Measurements from ENCODE around the gene PRSS36.

DNA sequence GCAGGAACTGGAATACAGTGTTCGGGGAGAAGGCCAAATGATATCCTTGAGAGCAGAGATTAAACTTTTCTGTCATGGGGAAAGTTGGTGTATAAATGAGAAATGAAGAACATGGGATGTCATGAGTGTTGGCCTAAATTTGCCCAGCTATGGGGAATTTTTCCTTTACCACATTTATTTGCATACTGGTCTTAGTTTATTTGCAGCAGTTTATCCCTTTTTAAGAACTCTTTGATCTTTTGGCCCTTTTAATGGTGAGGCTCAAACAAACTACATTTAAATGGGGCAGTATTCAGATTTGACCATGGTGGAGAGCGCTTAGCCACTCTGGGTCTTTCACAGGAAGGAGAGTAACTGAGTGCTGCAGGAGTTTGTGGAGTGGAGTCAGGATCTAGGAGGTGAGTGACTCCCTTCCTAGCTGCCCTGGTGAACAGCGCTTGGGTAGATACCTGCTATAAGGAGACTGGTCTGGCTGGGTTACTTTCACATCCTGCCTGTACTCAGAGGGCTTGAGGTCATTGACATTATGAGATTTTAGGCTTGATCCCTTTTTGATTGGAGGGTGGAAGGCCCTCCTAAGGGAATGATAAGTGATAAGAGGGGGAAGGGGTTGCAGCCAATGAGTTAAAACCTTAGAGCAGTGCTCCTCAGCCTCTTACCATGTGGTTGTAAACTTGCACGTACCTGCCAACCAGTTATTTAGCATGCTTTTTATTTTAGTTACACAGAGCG is 42.0 kb upstream of the PRSS36 start:
- no peak for TF ChIP-seq CTCF (IDR thresholded peaks at IDR 0.05)
- TF ChIP-seq FOXP1 (CRISPR knock-in tag; IDR thresholded peaks at IDR 0.05; ENCODE audit: borderline replicate concordance) = no peak
- TF ChIP-seq, protein P1, sequence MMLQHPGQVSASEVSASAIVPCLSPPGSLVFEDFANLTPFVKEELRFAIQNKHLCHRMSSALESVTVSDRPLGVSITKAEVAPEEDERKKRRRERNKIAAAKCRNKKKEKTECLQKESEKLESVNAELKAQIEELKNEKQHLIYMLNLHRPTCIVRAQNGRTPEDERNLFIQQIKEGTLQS (CRISPR knock-in tag; conservative IDR thresholded peaks at IDR 0.05) = no peak
- no peak for TF ChIP-seq NFYB (CRISPR knock-in tag; conservative IDR thresholded peaks at IDR 0.05; ENCODE audit: low read depth)
- no peak for TF ChIP-seq NR3C1 (CRISPR knock-in tag; conservative IDR thresholded peaks at IDR 0.05; ENCODE audit: low read depth)
- TF ChIP-seq ESRRA (CRISPR knock-in tag; IDR thresholded peaks at IDR 0.05; ENCODE audit: borderline replicate concordance) = no peak
